CD4-positive, alpha-beta T cell (primary cell): ENCODE measurements around the gene GPC6. TPM values are rescaled to one million over a fixed set of nuclear protein-coding genes. Genes with fewer than 3 reads are reported as not detected.

ENCODE experiments used
- ATAC-seq: fragments of 200-7000 bp; cut with Tn5 transposase; one replicate; pipeline ENCODE4 v1.10.0; 2022; ENCODE audit warnings: mild to moderate bottlenecking; ENCODE audit not compliant: poor library complexity
- CTCF ChIA-PET: fragments of 350-600 bp; sonication (Branson Sonifier 250); formaldehyde crosslinking; loops from one replicate; lab custom pipeline; 2021; ENCODE audit warnings: antibody characterized with exemption, inconsistent platforms; lab: Charles Lee
- POLR2A ChIA-PET: fragments of 350-600 bp; sonication (Branson Sonifier 250); formaldehyde crosslinking; loops from one replicate; lab custom pipeline; 2021; ENCODE audit warnings: antibody characterized with exemption, inconsistent platforms; lab: Charles Lee
- DNase-seq, 14 experiments: peaks; one replicate each; pipeline ENCODE4 v3.0.0-alpha.2; 2013 to 2020; ENCODE audit warnings: mixed read lengths in 2 of 14
- H3K27ac ChIP-seq, 2 donors: one replicate each; pipeline versions ENCODE4 v1.5.1 to v1.7.0; 2013; ENCODE audit warnings: low read length in 2 of 2, low read depth in 1 of 2, mild to moderate bottlenecking in 1 of 2
- H3K27me3 ChIP-seq, 2 experiments: 1 replicate in 1 of 2; 2 replicates in 1 of 2; pipeline versions ENCODE4 v1.6.1 to v1.7.0; 2013; ENCODE audit warnings: low read length in 2 of 2, control low read depth in 1 of 2, mild to moderate bottlenecking in 1 of 2, moderate library complexity in 1 of 2; ENCODE audit not compliant: insufficient read depth in 2 of 2, control insufficient read depth in 1 of 2
- H3K36me3 ChIP-seq: one replicate; pipeline ENCODE4 v1.6.1; 2013; ENCODE audit warnings: low read length, control low read depth; ENCODE audit not compliant: insufficient read depth
- H3K4me1 ChIP-seq: one replicate; pipeline ENCODE4 v1.6.1; 2013; ENCODE audit warnings: low read length, control low read depth; ENCODE audit not compliant: insufficient read depth
- H3K4me3 ChIP-seq: one replicate; pipeline ENCODE4 v1.5.1; 2013; ENCODE audit warnings: mild to moderate bottlenecking, low read length, moderate library complexity
- H3K9me3 ChIP-seq, 2 experiments: 1 replicate in 1 of 2; 2 replicates in 1 of 2; pipeline versions ENCODE4 v1.6.1 to v1.7.0; 2013; ENCODE audit warnings: low read length in 2 of 2, mild to moderate bottlenecking in 2 of 2, control low read depth in 1 of 2, moderate library complexity in 1 of 2; ENCODE audit not compliant: control insufficient read depth in 1 of 2, insufficient read depth in 1 of 2
- H3K27ac Mint-ChIP-seq: one replicate; pipeline ENCODE4 v1.8.0; 2020; ENCODE audit warnings: mixed read lengths
- H3K27me3 Mint-ChIP-seq: one replicate; pipeline ENCODE4 v1.8.0; 2021; ENCODE audit warnings: mixed read lengths
- H3K36me3 Mint-ChIP-seq: one replicate; pipeline ENCODE4 v1.8.0; 2021; ENCODE audit warnings: low read depth, mixed read lengths
- H3K4me1 Mint-ChIP-seq: one replicate; pipeline ENCODE4 v1.8.0; 2021; ENCODE audit warnings: low read depth, mixed read lengths
- H3K4me3 Mint-ChIP-seq: one replicate; pipeline ENCODE4 v1.8.0; 2020; ENCODE audit warnings: mild to moderate bottlenecking, mixed read lengths
- H3K9me3 Mint-ChIP-seq: one replicate; pipeline ENCODE4 v1.8.0; 2020; ENCODE audit warnings: mixed read lengths
- CTCF ChIP-seq: fragments of 200-600 bp; IDR thresholded peaks from one replicate; pipeline ENCODE4 v1.8.0; 2022; ENCODE audit warnings: antibody characterized with exemption, mild to moderate bottlenecking
- intact Hi-C, 2 experiments: fragments of 100-400 bp; cut with DNase I in 1 of 2; cut with micrococcal nuclease in 1 of 2; formaldehyde crosslinking; loops; one replicate each; pipeline versions ENCODE4 v1.15.1 to v1.9.0; 2023 to 2025; cut with DNase I, micrococcal nuclease
- total RNA-seq, 174 experiments: library from RNA in 2 of 174; stranded (reverse) in 2 of 174; gene quantifications; one replicate each; pipeline ENCODE4 v1.2.3 and lab custom pipeline; 2021 to 2026

GPC6 gene
- total RNA-seq, 2 experiments from 2014 or later = not detected

- no peak for DNase-seq
- H3K9me3 ChIP-seq = no peaks in the 10 kb centered on the region
- CTCF ChIA-PET = no interaction called here
- Mint-ChIP-seq H3K9me3 (peaks cover 5% of the 10 kb centered on the region), H3K4me3 (no peak overlapping the region), H3K4me1 (no peaks in the 10 kb centered on the region), H3K27me3 (no peaks in the 10 kb centered on the region), H3K36me3 (no peaks in the 10 kb centered on the region), H3K27ac (no peak overlapping the region)
- no peak for TF ChIP-seq CTCF
- no peaks in the 10 kb centered on the region for H3K27me3 ChIP-seq
- no peaks in the 10 kb centered on the region for H3K36me3 ChIP-seq
- no peak overlapping the region for H3K27ac ChIP-seq
- no peak for ATAC-seq
- no peaks in the 10 kb centered on the region for H3K4me1 ChIP-seq
- POLR2A ChIA-PET = no interaction called here
- intact Hi-C loops = no loop called here
- H3K4me3 ChIP-seq = no peak overlapping the region
These were observed 518.3 kb downstream of the GPC6 start for GRCh38 chr13:93744886-93745285.

GRCh38 chr13:93745884-93746283 is 519.3 kb downstream of the GPC6 start:
- no peaks in the 10 kb centered on the region for H3K4me1 ChIP-seq
- H3K4me3 ChIP-seq = no peak overlapping the region
- Mint-ChIP-seq H3K36me3 (no peaks in the 10 kb centered on the region), H3K4me1 (no peaks in the 10 kb centered on the region), H3K4me3 (no peak overlapping the region), H3K9me3 (peaks cover 5% of the 10 kb centered on the region), H3K27ac (no peak overlapping the region), H3K27me3 (no peaks in the 10 kb centered on the region)
- H3K27ac ChIP-seq = no peak overlapping the region
- ATAC-seq (no peak), DNase-seq (no peak)
- ChIA-PET CTCF (no interaction called here), POLR2A (no interaction called here)
- TF ChIP-seq CTCF = no peak
- H3K27me3 ChIP-seq = no peaks in the 10 kb centered on the region
- intact Hi-C loops = no loop called here
- no peaks in the 10 kb centered on the region for H3K9me3 ChIP-seq
- H3K36me3 ChIP-seq = no peaks in the 10 kb centered on the region

GRCh38 chr13:93746589-93746988 is 520.0 kb downstream of the GPC6 start:
- H3K4me3 Mint-ChIP-seq = no peak overlapping the region
- Histone ChIP-seq H3K4me1 (no peaks in the 10 kb centered on the region), H3K27ac (no peak overlapping the region), H3K9me3 (no peaks in the 10 kb centered on the region), H3K36me3 (no peaks in the 10 kb centered on the region), H3K27me3 (no peaks in the 10 kb centered on the region), H3K4me3 (no peak overlapping the region)
- CTCF ChIA-PET = no interaction called here
- H3K9me3 Mint-ChIP-seq = peaks cover 5% of the 10 kb centered on the region
- no peaks in the 10 kb centered on the region for H3K27me3 Mint-ChIP-seq
- no peak overlapping the region for H3K27ac Mint-ChIP-seq
- ATAC-seq (no peak), DNase-seq (no peak)
- no peak for TF ChIP-seq CTCF
- POLR2A ChIA-PET = no interaction called here
- no peaks in the 10 kb centered on the region for H3K36me3 Mint-ChIP-seq
- intact Hi-C loops = no loop called here
- H3K4me1 Mint-ChIP-seq = no peaks in the 10 kb centered on the region
